ENCODE results near the gene PTPRN2.

DNA sequence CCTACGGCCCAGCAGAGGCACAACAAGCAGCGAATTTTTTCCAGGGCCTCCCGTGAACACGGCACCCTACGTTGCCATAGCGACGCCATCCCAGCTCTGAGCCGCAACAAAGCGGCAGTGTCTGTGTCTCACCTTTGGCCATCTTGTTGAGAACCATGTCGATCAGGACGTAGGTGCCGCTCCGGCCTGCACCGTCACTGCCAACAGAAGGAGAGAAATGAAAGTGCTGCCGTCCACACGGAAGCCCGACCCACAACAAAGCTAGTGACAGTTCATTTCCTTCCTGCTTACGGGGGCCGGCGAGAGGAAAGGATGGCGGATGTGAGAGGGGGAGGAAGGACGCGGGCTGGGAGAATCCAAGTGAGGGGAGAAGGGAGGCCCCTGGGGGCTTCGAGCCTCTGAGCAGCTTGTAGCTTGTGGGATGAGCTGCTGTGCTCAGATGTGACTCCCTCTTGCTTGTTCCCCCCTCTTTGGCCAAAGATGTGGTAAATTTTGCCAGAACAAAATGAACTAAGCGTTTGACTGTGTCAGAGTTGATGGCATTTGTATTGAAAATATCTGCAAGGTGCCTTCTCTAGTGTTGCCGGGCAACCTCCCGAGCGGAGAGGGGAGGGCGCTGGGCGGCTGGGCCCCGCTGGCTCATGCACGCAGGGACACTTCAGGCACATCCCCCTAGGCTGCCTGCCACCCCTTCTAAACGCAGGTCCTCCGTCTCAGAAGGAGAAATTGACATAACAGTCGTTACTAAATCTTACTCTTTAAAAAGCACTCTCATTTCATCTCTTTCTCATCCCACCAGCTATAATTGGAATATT, 1018.6 kb downstream of the PTPRN2 start:
- TF ChIP-seq, protein P1, sequence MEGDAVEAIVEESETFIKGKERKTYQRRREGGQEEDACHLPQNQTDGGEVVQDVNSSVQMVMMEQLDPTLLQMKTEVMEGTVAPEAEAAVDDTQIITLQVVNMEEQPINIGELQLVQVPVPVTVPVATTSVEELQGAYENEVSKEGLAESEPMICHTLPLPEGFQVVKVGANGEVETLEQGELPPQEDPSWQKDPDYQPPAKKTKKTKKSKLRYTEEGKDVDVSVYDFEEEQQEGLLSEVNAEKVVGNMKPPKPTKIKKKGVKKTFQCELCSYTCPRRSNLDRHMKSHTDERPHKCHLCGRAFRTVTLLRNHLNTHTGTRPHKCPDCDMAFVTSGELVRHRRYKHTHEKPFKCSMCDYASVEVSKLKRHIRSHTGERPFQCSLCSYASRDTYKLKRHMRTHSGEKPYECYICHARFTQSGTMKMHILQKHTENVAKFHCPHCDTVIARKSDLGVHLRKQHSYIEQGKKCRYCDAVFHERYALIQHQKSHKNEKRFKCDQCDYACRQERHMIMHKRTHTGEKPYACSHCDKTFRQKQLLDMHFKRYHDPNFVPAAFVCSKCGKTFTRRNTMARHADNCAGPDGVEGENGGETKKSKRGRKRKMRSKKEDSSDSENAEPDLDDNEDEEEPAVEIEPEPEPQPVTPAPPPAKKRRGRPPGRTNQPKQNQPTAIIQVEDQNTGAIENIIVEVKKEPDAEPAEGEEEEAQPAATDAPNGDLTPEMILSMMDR (conservative IDR thresholded peaks at IDR 0.05), result no peak
- TF ChIP-seq EZH2 (IDR thresholded peaks at IDR 0.05; ENCODE audit: low read depth), result no peak

Measured in PC-9 (cell line).